Caco-2 (cell line): ENCODE results near the gene PWP1. TPM values are rescaled to one million over a fixed set of nuclear protein-coding genes. Genes with fewer than 3 reads are reported as not detected.

Experiments
- BruUV-seq: library from RNA; stranded (reverse); fragments of 400-500 nt; replicated peaks from 2 replicates; lab custom pipeline; 2021; lab: Mats Ljungman, UMichigan
- CTCF ChIA-PET: fragments of 300-600 bp; sonication (Branson Sonifier 250); formaldehyde crosslinking; loops from one replicate; lab custom pipeline; 2022; ENCODE audit warnings: antibody characterized with exemption; lab: Charles Lee
- POLR2A ChIA-PET: fragments of 300-600 bp; sonication (Branson Sonifier 250); formaldehyde crosslinking; loops from one replicate; lab custom pipeline; 2022; ENCODE audit warnings: antibody characterized with exemption; lab: Charles Lee
- DNase-seq, 2 experiments: peaks; one replicate each; pipeline versions ENCODE4 v3.0.0 to v3.0.0-alpha.2; 2020 to 2022
- H3K27me3 ChIP-seq: replicated peaks from 2 replicates; pipeline ENCODE4 v1.6.0; 2011; ENCODE audit warnings: low read length; ENCODE audit not compliant: control insufficient read depth, insufficient read depth
- H3K36me3 ChIP-seq: 2 replicates; pipeline ENCODE4 v1.5.1; 2011; ENCODE audit warnings: low read length; ENCODE audit not compliant: control insufficient read depth, insufficient read depth
- H3K4me1 ChIP-seq: fragments of 250-450 bp; sonication (Bioruptor Pico); 2 replicates; pipeline ENCODE4 v1.5.1; 2020; ENCODE audit warnings: mild to moderate bottlenecking
- H3K4me3 ChIP-seq: 2 replicates; pipeline ENCODE4 v1.5.1; 2011; ENCODE audit warnings: low read depth, mild to moderate bottlenecking, control low read depth, low read length
- H3K9me3 ChIP-seq: fragments of 250-450 bp; sonication (Bioruptor Pico); 2 replicates; pipeline ENCODE4 v1.5.1; 2020; ENCODE audit warnings: mild to moderate bottlenecking, moderate library complexity
- H3K27ac Mint-ChIP-seq: one replicate; pipeline ENCODE4 v1.8.0; 2022; ENCODE audit warnings: mixed read lengths; ENCODE audit not compliant: unreplicated experiment
- H3K27me3 Mint-ChIP-seq: one replicate; pipeline ENCODE4 v1.8.0; 2022; ENCODE audit warnings: mixed read lengths; ENCODE audit not compliant: insufficient read depth, unreplicated experiment
- H3K36me3 Mint-ChIP-seq: one replicate; pipeline ENCODE4 v1.8.0; 2022; ENCODE audit warnings: mild to moderate bottlenecking, mixed read lengths; ENCODE audit not compliant: insufficient read depth, unreplicated experiment
- H3K4me1 Mint-ChIP-seq: one replicate; pipeline ENCODE4 v1.8.0; 2022; ENCODE audit warnings: low read depth, mixed read lengths; ENCODE audit not compliant: unreplicated experiment
- H3K4me3 Mint-ChIP-seq: one replicate; pipeline ENCODE4 v1.8.0; 2022; ENCODE audit warnings: mild to moderate bottlenecking, moderate library complexity, mixed read lengths; ENCODE audit not compliant: unreplicated experiment
- H3K9me3 Mint-ChIP-seq: one replicate; pipeline ENCODE4 v1.8.0; 2022; ENCODE audit warnings: mixed read lengths; ENCODE audit not compliant: unreplicated experiment
- intact Hi-C: fragments of 100-400 bp; cut with micrococcal nuclease; formaldehyde crosslinking; loops from one replicate; pipeline ENCODE4 v1.10.0; 2022; ENCODE audit not compliant: unreplicated experiment
- total RNA-seq: library from RNA; stranded (reverse); gene quantifications from 2 replicates; pipeline ENCODE4 v1.2.3, GENCODE V29; 2022
- TF ChIP-seq, protein P1 (sequence below), 2 experiments: fragments of 200-600 bp in 1 of 2; IDR thresholded peaks; 1 replicate in 1 of 2; 2 replicates in 1 of 2; pipeline versions ENCODE4 v1.5.1 to v1.8.0; 2011 to 2022; ENCODE audit warnings: antibody characterized with exemption in 1 of 2, control low read depth in 1 of 2, inconsistent platforms in 1 of 2, low read depth in 1 of 2, low read length in 1 of 2, mild to moderate bottlenecking in 1 of 2, moderate library complexity in 1 of 2; ENCODE audit not compliant: insufficient read depth in 1 of 2, severe bottlenecking in 1 of 2, unreplicated experiment in 1 of 2

Gene PWP1
- total RNA-seq, 1 experiment from 2014 or later, result 44.6 TPM

DNA sequence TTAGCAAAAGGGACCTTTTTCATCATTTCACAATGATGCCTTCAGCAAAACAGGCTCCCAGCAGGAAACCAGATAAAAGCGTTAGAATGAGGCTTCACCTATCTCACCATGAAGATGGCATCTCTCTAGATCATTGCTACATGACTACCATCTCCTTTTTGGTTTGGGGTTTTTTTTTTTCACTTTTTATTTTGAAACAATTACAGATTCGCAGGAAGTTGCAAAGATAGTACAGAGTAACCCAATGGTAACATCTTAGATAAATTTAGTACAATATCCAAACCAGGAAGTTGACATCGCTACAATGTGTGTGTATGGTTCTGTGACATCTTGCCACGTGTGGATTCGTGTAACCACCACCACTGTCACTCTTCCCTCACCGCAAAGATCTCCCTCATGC lies 22.3 kb upstream of the PWP1 start:
- no peak for DNase-seq
- Histone ChIP-seq H3K9me3 (no peaks in the 10 kb centered on the region), H3K27me3 (no peaks in the 10 kb centered on the region; the same call in 1 of the 2 replicates), H3K4me3 (no peak overlapping the region), H3K4me1 (no peaks in the 10 kb centered on the region), H3K36me3 (no peaks in the 10 kb centered on the region)
- H3K4me1 Mint-ChIP-seq, result no peaks in the 10 kb centered on the region
- no peak overlapping the region for H3K4me3 Mint-ChIP-seq
- ChIA-PET CTCF (no interaction called here), POLR2A (no interaction called here)
- TF ChIP-seq, protein P1, sequence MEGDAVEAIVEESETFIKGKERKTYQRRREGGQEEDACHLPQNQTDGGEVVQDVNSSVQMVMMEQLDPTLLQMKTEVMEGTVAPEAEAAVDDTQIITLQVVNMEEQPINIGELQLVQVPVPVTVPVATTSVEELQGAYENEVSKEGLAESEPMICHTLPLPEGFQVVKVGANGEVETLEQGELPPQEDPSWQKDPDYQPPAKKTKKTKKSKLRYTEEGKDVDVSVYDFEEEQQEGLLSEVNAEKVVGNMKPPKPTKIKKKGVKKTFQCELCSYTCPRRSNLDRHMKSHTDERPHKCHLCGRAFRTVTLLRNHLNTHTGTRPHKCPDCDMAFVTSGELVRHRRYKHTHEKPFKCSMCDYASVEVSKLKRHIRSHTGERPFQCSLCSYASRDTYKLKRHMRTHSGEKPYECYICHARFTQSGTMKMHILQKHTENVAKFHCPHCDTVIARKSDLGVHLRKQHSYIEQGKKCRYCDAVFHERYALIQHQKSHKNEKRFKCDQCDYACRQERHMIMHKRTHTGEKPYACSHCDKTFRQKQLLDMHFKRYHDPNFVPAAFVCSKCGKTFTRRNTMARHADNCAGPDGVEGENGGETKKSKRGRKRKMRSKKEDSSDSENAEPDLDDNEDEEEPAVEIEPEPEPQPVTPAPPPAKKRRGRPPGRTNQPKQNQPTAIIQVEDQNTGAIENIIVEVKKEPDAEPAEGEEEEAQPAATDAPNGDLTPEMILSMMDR (IDR thresholded peaks at IDR 0.05; ENCODE audit: insufficient read depth in 1 of 2, low read depth in 1 of 2, low read length in 1 of 2, severe bottlenecking in 1 of 2, unreplicated experiment in 1 of 2), result no peak
- peaks cover 12% of the 10 kb centered on the region for H3K27me3 Mint-ChIP-seq
- no peak overlapping the region for H3K27ac Mint-ChIP-seq
- H3K36me3 Mint-ChIP-seq, result no peaks in the 10 kb centered on the region
- H3K9me3 Mint-ChIP-seq, result no peaks in the 10 kb centered on the region
- BruUV-seq, result no TSS peak
- intact Hi-C loops, result no loop called here

DNA sequence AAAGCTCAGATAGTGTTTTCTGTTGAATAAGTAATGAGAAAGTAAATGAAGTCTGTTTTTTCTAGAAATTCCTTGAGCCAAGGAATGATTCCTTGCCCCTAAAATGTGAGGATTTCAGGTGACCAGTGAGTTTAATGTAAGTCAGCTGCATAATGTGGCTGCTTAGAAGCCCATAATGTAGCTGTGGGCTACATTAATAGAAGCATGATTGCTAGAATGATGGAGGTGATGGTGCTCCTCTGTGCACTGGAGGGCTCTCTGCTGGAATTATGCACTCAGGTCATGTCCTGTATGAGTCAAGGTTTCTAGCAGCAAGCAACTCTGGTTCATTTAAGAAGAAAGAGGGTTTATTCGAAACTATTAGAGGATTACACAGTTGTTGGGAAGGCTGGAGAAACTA lies 19.6 kb upstream of the PWP1 start:
- H3K4me3 ChIP-seq, result no peak overlapping the region
- TF ChIP-seq, protein P1 (IDR thresholded peaks at IDR 0.05; ENCODE audit: insufficient read depth in 1 of 2, low read depth in 1 of 2, low read length in 1 of 2, severe bottlenecking in 1 of 2, unreplicated experiment in 1 of 2), result no peak
- no peaks in the 10 kb centered on the region for H3K4me1 ChIP-seq
- Mint-ChIP-seq H3K4me3 (no peak overlapping the region), H3K27ac (no peak overlapping the region), H3K4me1 (no peaks in the 10 kb centered on the region), H3K36me3 (no peaks in the 10 kb centered on the region), H3K9me3 (no peaks in the 10 kb centered on the region), H3K27me3 (peaks cover 12% of the 10 kb centered on the region)
- H3K36me3 ChIP-seq, result no peaks in the 10 kb centered on the region
- no peaks in the 10 kb centered on the region for H3K27me3 ChIP-seq
- no TSS peak for BruUV-seq
- DNase-seq, result no peak
- ChIA-PET POLR2A (no interaction called here), CTCF (no interaction called here)
- intact Hi-C loops, result no loop called here
- no peaks in the 10 kb centered on the region for H3K9me3 ChIP-seq

- no TSS peak for BruUV-seq
- intact Hi-C loops, result no loop called here
- POLR2A ChIA-PET, result no interaction called here
- H3K36me3 Mint-ChIP-seq, result no peaks in the 10 kb centered on the region
- Histone ChIP-seq H3K4me1 (no peaks in the 10 kb centered on the region), H3K4me3 (no peak overlapping the region), H3K27me3 (no peaks in the 10 kb centered on the region), H3K36me3 (no peaks in the 10 kb centered on the region), H3K9me3 (no peaks in the 10 kb centered on the region)
- no peaks in the 10 kb centered on the region for H3K4me1 Mint-ChIP-seq
- no peak overlapping the region for H3K27ac Mint-ChIP-seq
- peaks cover 12% of the 10 kb centered on the region for H3K27me3 Mint-ChIP-seq
- TF ChIP-seq, protein P1 (IDR thresholded peaks at IDR 0.05; ENCODE audit: insufficient read depth in 1 of 2, low read depth in 1 of 2, low read length in 1 of 2, severe bottlenecking in 1 of 2, unreplicated experiment in 1 of 2), result no peak
- no peak overlapping the region for H3K4me3 Mint-ChIP-seq
- no peaks in the 10 kb centered on the region for H3K9me3 Mint-ChIP-seq
- no peak for DNase-seq
- CTCF ChIA-PET, result interaction anchor here (0.5 to 0.7 kb wide), 2 partner anchors 9 to 119 kb away, joined by 3 read pairs; no protein-coding TSS in a partner anchor
Measured at GRCh38 chr12:107667464-107667863, 18.1 kb upstream of the PWP1 start.
